ENCODE data around the gene ANXA10.
"Not testable (repeated sequence)": the region's sequence is repeated elsewhere in the genome, so short reads cannot be mapped to it uniquely, and the experiment has no call there.

ANXA10 gene

DNA sequence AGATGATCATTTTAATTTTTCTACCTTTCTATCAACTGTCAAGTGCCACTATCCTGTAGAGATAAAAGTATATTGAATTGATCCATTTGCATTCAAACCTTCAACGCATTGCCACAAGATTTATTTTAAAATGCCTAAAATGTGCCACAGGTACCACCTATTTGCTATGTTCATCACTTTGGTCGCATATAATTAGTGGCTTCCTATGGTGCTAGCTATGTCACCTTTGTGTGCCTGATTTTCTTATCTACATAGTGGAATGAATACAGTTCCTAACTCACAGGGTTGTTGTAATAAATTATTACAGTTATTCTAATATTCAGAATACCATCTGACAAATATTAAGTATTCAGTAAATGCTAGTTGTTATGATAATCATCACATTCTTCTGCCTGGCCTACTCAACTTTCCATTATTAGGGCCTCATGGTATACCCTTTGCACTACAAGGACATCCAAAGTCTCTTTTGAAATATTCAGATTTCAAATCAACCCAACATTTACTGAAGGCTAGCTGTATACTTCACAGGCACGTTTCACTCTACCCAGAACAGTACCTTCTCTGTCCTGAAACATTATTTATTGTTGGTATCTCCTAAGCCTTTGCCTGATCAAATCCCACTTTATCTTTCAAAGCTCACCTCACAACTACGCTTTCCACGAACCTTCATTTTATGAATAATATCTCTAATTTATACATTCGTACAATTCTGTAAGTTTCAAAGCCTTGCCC, 62.4 kb downstream of the ANXA10 start:
- DNase-seq (ENCODE audit: low read depth): no peak

DNA sequence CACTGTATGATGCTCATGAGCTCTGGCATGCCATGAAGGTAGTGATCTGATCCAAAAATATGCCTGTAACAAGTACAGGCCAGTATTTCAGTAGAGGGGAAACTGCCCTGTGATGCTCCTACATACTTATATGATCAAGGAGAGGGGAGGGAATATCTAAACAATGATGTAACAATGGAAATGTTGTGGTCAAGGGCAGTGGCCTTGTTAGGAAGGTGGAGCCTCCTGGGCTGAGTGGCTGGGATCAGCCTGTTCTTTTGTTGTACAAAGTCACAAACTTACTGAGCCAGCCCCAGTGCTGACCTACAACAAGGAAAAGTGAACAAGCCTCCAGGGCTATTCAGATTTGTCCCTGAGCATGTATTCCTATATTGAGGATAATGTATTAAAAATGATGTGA, 70.3 kb downstream of the ANXA10 start:
- no peak for DNase-seq (ENCODE audit: low read depth)

DNA sequence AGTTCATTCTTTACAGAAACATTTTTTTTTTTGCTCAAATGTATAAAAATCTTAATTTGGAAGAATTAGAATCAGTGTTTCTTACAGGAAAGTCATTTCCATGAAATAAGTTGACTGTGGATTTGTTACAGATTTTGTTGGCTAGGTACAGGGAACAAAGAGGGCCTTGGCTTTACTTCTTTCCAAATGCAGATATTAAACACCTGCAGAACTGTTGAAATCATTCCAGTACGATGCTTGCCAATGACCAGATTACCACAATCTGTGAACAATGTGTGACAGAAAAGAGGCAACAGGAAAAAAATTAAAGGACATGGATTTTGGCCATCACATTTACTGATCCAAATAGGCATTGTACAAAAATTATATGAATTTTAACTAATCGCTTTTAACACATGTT, 70.8 kb downstream of the ANXA10 start:
- DNase-seq (ENCODE audit: low read depth): no peak

DNA sequence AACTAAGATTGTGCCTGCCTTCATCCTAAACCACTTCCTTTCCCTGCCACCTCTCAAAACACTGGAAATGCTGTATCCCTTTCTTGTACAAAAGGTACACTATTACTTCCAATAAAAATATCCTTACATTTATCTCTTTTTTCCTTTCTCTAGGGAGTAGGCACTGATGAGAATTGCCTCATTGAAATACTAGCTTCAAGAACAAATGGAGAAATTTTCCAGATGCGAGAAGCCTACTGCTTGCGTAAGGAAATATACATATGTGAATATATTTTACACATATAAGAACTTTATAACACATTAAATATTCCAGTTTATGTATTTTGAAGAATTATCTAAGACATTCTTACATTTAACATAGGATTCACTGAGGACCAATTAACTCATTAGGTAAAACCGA, 71.7 kb downstream of the ANXA10 start:
- DNase-seq (ENCODE audit: low read depth): no peak

DNA sequence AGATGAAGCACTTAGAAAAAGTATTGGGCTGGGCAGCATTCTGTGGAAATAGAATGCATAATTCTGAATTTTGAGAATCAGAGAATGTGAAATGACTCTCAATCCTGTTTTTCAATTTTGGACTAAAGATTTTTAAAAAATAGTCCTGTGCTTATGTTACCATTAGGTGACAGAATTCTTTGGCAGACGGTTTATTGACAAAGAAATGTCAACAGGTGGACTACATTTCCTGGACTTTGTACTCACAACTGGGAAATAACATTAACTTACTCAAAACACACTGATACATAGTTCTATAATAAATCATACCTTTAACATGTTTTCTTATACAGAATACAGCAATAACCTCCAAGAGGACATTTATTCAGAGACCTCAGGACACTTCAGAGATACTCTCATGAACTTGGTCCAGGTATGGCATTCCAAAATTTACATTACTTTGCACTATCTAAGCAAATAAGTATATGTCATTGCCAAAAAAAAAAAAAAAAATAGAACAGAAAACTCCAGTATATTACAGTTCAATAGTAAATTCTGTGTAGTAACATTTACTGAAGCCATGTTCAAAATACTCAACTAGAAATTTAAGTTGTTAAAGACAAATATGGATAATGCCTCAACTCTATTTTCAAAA, 72.7 kb downstream of the ANXA10 start:
- DNase-seq (ENCODE audit: low read depth): no peak

DNA sequence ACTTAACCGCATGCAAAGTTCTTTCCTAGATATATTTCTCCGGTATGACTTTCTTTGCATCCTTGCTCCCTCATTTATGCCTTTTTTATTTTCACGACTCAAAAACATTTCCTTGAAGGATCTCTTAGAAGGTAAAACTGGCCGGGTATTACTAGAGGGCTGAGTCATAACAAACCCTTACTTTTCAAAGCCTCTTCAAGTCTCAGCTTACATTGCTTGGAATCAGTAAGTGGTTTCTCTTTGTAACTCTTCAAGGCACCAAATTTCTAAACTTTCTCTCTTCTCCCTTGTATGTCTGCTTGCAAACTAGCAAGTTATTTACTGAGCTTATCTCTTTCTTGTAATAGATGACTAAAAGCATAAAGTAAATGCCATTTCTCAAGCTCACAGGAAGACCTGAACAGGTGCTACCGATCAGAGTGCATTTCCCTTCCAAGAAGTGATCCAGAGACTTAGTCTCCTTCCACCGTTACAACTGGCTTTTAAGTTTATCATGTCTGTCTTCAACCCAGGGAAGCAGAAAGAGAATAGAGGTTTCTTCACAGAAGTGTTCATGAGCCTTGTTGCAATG, 75.5 kb downstream of the ANXA10 start:
- no peak for DNase-seq (ENCODE audit: low read depth)

DNA sequence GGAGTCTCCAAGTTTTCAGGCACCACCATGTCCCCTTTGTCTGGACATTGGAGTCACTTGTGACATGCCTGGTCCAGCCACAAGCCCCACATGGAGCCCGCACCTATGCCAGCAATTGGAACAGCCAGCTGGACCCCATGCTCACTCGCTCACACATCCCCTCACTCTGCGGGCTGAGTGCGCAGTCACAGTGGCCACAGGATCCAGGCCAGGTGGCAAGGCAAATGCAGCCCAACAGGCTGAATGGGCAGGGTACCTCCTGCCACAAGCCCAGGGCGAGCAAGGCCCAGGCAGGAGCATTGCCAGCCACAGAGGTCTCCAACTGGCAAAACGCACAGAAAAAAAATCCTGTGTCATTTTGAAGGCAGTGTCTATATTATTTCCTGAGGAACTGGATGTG, 82.0 kb downstream of the ANXA10 start:
- DNase-seq (ENCODE audit: low read depth): no peak

DNA sequence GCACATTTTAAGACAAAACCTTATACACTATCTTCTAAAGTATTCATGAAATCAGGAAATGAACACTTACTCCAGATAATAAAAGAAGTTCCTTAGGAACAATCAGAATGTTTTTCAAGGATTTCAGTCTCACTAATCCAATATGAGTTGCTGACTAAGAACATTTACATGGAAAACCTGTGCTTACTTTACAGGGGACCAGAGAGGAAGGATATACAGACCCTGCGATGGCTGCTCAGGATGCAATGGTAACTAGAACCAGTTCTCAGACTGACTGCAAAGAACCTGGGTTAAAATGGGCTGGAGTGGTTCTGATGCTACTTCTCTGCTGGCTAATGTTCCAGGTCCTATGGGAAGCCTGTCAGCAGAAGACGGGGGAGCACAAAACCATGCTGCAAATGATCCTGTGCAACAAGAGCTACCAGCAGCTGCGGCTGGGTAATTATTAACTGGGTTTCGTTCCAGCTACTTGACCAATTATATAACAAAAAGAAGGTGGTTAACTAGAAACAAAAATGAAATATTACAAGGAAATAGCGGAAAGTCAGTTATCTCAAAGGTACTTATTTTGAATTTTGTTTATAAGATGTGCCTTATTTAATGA, 85.3 kb downstream of the ANXA10 start:
- DNase-seq (ENCODE audit: low read depth): no peak

DNA sequence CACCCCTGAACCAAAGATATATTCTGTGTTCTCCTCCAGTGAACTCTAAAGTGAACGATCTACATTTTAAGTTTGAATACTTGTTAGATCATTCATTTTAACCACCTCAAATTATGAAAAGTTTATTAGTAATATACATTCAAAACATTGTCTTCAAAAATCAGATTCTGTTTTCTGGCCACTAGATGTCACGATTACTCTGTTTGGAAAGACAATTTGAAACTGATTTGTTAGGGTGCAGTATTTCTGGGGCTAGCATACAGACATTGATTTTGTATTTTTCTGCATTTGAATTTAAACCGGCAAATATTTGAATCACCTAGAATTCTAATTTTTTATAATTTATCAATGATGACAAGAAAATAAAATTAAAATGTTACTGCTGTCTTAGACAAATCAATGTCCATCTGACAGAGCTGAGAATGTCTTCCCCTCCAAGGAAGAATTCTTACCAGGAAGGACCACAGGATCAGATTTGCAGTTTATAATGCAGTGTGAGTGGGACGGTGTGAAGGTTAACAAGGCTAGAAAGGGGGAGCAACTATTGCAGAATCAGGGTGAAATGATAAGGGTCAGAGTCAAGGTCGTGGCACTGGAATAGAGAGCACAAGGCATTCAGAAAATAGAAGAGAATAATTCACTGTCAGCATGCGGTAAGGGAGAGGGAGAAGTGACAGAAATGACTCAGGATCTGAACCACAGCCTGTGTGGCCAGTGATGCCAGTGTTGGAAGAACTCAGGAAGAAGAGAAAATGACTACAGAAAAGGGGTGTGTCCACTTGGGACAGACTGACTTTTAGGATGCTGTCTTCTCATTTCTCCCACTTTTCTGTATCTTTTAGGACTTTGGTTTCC, 91.6 kb downstream of the ANXA10 start:
- DNase-seq (ENCODE audit: low read depth): no peak

DNA sequence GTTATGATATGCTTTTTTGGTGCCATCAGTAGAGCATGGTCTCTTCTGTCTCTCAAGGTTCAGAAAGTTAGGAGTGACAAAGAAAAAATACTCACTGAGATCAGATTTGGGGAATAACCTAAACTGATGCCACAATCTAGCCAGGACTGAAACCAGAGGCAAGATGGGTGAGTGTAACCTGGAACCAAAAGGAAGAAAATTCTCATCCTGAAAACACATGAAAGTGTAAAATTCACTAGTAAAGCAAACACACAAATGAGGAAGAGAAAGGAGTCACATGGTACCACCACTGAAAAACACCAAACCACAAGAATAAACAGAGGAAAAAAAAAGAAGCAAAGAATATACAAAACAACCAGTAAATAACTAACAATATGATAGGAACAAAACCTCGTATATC, 96.4 kb downstream of the ANXA10 start:
- no peak for DNase-seq (ENCODE audit: low read depth)

DNA sequence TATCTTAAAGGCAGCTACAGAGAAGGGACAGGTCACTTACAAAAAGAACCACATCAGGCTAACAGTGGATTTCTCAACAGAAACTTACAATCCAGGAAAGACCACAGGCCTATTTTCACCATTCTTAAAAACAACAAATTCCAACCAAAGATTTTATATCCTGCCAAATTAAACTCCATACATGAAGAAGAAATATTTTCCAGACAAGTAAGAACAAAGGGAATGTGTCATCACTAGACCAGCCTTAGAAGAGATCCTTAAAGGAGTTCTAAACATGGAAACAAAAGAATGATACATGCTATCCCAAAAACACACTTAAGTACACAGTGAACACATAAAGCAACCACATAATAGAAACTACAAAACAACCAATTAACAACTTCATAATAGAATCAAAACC, 105.6 kb downstream of the ANXA10 start:
- DNase-seq (ENCODE audit: low read depth): no peak

DNA sequence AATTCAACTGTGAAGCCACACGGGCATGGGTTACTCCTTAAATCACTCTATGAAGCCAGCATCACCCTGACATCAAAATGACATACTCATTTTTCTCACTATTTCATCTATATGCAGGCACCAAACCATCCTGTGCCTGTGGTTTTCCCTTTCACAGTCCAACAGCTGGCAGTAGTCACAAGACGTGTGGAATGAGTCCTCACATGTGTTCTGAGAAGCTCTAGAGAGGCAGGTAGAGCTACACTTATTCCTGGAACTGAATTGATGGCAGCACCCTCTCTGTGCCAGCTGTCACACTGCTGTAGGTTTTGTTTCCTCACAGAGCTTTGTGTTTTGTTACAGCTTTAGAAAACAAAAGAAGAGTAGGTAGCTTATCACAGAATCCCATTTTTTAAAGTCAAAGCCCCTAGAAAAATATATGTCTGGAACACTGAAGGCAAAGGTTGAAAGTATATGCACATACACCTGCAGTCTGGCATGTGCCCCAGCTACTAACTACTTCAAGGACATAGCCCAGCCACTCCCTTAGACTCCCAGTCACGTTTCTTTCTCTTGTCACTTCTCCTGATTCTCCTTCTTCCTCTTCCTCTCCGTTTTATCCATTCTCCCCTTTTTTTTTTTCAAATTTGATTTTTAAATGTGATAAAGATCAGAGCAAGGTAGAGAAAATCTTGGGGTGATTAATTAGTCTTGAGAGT, 107.1 kb downstream of the ANXA10 start:
- DNase-seq (ENCODE audit: low read depth): no peak

DNA sequence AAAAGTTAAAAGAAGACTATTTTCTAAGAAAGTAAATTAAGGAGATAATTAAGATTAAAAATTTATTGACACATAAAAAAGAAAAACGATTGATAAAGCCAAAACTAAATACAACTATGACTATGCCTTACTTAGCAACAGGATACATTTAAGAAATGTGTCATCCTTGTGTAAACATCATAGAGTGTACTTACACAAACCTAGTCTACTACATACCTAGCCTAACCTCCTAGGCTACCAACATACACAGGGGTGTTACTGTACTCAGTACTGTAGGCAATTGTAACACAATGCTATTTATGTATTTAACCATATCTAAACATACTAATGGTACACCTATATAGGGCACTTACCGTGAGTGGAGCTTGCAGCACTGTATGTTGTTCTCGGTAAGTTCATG, 108.3 kb downstream of the ANXA10 start:
- DNase-seq (ENCODE audit: low read depth): no peak

DNA sequence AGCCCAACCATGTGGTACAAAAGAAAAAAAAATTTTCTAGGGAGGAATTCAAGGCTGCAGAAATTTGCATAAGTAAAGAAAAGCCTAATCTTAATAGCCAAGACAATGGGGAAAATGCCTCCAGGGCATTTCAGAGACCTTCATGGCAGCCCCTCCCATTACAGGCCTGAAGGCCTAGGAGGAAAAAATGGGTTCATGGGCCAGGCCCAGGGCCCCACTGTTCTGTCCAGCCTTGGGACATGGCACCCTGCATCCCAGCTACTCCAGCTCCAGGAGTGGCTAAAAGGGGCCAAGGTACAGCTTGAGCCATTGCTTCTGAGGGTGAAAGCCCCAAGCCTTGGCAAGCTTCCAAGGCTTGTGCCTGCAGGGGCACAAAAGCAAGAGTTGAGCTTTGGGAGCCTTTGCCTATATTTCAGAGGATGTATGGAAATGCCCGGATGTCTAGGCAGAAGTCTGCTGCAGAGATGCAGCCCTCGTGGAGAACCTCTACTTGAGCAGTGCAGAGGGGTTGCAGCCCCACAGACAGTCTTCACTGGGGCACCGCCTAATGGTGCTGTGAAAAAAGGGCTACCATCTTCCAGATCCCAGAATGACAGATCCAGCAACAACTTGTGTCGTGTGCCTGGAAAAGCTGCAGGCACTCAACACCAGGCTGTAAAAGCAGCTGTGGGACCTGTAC, 111.0 kb downstream of the ANXA10 start:
- DNase-seq (ENCODE audit: low read depth): no peak

DNA sequence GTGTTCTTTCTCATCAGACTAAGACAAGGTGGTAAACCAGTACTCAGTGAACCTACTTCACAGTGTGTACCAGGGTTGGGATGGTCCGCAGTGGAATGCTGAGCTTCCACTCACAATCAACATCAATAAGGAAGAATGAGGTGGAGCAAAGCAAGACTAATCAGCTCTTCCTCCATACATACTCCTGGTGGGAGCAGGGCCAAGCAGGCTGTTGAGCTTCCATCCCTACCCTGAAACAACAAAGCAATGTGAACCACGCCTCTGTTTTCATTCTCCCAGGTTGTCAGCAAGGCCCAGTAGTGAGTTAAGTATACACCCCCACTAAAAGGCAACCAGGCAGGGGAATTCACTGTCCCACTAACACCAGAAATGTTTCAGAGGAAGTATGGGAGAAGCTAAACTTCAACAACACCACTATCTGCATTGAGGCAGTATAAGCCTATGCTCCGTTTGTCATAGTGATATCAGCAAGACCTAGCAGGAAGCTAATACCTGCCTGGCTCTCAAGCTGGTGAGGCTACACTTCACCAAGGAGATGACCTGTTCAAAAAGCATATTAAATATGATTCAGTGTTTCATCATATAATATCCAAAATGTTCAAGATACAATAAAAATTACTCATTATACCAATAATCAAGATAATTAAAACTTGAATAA, 116.7 kb downstream of the ANXA10 start:
- no peak for DNase-seq (ENCODE audit: low read depth)

DNA sequence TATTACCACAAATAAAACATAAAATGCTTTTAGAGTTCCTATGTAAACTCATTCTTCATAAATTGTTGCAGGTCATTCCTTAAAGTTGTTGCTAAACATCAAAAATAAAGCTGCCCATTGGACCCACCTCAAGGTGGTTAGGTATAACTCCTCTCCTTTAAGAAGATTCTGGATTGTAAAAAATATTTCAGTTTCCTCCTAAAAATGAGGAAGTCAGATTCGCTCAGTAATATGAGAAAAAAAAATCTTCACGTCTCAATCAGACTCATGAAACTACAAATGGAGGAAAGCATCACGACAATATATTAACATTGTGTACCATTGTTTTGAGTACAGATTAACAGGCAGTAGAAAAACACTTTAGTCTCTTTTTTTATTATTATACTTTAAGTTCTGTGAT, 120.3 kb downstream of the ANXA10 start:
- no peak for DNase-seq (ENCODE audit: low read depth)

DNA sequence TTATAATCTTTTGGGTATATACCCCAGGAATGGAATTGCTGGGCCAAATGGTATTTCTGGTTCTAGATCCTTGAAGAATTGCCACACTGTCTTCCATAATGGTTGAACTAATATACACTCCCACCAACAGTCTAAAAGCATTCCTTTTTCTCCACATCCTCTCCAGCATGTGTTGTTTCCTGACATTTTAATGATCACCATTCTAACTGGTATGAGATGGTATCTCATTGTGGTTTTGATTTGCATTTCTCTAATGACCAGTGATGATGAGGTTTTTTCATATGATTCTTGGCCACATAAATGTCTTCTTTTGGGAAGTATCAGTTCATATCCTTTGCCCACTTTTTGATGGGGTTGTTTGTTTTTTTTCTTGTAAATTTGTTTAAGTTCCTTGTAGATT, 121.2 kb downstream of the ANXA10 start:
- not testable (repeated sequence) for DNase-seq (ENCODE audit: low read depth)

DNA sequence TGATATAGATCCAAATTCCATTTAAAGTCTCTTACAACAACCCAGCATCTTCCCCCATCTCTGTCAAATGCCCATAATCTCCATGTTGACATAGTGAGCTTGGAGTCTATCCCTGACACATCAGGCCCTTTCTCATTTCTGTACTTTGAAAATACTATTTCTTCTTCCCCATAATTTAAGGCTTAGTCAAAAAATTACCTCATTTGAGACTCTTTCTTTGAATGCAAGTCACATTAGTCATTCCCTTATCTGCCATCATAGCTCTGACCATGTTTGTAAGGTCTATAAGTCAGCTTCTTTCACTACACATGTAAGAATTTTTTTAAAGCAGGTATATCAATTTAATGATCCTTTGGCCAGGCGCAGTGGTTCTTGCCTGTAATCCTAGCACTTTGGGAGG, 126.3 kb downstream of the ANXA10 start:
- DNase-seq (ENCODE audit: low read depth): no peak

DNA sequence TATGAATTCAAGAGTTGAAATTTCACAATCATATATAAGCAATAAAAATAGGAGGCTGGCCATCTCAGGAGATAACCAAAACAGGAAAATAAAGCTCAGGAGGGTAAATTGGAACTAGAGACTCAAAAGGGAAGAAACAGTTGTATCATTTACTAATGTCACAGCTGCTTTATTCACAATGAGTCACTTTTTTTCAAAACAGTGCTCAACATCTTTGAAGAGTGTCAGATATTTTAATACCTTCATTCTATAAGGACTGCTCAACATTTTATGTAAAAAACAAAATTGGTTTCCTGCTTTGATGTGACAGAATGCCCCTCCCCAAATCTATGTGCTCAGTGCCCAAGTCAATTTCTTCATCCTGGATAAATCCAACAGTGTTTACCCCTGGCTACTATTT, 128.6 kb downstream of the ANXA10 start:
- DNase-seq (ENCODE audit: low read depth): no peak

DNA sequence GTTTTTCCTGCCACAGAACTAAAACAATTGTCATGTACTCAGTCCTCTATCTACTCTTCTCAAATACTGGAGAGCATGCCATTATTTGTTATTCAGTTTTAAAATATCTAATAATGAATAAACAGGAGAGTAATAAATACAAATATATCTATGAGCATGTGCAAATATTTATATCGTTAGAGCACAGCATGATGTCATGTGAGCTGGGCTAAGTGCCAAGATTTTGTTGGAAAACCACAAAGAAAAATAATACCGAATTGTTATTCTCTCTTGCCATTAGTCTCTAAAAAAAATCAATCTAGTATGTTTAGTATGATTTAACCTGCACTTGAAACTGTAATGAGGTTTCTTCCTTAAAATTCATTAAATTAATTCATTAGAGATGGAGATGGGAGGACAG, 129.0 kb downstream of the ANXA10 start:
- DNase-seq (ENCODE audit: low read depth): no peak
